GM19395 (cell line): ENCODE measurements around the gene NRP2.

Experiments used
- ATAC-seq: cut with Tn5 transposase; IDR thresholded peaks from one replicate; pipeline ENCODE4 v1.9.1; 2021; ENCODE audit warnings: mild to moderate bottlenecking, moderate library complexity; ENCODE audit not compliant: unreplicated experiment

The NRP2 gene

DNA sequence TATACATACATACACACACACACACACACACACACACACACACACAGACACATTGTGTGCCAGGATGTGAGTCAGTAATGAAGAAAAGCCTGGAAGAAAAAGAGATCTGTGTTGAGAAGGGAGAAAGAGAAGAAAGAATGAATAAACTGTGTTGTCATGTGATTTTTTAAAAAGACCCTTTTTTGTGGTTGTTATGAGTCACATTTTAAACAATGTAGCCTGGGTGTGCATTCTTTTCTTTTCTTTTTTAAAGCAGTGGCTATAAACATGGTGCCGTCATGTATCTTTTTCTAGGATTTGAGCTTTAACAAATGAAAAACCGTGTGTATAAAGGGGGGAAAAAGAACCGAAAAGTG lies 87.2 kb downstream of the NRP2 start:
- ATAC-seq, result no peak

DNA sequence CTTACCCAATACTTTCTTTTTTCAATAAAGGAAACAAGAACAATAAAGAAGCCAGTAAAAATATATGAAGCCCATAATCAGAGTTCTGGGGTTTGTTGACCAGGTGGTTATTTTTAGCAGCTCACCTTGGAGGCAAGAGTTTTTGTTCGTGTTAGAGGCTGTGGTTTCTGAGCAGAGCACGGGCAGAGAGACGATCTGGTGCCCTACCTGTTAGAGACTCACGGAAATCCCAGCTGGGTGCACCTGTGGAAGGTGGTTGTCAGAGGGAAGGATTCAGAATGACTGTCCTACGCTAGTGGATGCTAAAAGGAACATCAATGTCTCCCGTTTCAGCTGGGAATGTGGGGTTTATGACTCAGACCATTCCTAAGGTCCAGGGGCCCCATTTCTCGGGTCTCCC lies 87.6 kb downstream of the NRP2 start:
- no peak for ATAC-seq

DNA sequence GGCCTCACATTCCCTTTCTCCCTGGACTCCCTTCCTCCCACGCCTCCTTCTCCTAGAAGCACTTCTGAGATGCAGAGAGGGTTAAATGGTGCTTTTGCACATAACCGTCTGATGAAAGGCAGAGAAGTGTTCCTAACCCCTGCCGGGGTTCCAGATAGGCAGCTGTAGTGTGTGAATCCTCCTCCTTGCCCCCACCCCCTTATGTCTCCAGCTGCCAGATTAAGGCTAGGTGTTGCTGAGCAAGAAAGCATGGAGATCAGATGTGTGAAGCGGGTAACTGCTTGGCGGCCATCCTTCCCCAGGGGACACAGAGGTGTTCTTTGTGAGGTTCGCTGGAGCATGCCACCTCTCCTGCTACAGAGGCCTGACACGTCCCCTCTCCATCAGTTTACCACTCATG lies 88.3 kb downstream of the NRP2 start:
- no peak for ATAC-seq

DNA sequence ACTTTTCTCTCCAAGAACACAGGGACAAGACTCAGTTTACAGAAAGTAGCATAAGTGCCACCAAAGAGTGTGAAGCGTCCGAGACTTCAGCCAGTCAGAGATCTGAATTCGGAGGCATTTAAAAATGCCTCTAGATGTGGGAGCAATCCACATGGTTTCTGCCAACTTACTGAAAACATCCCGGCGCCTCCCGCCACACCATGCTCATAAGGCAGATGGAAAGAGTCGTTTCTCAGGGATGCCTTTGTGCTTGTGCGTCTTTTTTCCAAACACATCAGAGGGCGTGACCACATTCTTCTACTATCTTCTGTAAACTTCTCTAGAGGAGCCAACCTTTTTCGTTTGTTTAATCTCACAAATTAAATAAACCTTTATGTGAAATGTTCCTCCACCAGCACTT lies 88.7 kb downstream of the NRP2 start:
- no peak for ATAC-seq

DNA sequence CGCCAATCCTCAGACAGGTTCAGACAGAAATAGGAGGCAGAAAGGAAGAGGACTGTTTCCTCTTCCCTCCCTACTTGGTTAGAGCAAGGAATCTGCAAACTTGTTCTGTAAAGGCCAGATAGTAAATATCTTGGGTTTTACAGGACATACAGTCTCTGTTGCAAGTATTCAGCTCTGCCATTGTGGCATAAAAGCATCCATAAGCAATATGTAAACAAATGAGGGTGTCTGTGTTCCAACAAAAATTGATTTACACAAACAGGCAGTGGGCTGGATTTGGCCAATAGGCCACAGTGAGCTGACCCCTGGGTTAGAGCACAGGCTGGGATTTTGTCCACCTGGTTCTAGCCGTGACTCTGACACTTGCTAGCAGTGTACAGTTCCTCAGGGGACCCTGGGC lies 89.4 kb downstream of the NRP2 start:
- no peak for ATAC-seq

DNA sequence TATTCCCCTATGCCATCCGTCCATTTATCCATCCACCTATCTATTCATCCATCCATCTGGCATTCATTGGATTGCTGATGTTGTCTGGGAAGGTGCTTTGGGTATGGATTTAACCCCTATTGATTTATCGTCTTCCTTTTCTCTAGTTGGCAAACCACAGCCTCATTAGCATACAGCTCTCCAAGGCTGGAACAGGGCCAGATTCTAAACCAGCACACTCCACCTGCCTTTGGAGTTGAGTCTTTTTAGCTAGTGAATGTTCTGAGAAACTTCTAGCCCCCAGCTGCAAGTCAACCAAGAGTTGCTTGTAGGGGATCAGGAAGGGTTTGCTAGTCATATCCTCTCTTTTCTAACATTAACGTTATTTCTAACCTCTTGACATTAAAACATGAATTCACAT lies 90.7 kb downstream of the NRP2 start:
- no peak for ATAC-seq

DNA sequence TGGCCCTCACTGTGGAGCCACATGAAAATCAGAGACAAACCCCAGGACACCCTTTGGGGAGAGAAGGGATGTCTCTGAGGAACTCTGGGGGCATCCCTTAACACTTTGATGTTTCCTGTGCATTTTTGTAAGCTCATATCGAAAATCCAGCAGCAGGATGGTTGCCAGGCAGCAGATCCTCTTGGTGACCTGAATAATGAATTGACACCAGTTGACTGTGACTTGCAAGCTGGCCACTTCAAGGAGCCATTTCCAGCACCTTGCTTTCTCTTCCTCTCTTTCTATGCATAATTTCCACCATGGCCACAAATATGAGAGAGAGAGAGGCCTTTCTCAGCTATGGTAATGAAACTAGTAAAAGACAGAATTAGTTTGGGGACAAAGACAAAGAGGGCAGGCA lies 91.7 kb downstream of the NRP2 start:
- no peak for ATAC-seq

DNA sequence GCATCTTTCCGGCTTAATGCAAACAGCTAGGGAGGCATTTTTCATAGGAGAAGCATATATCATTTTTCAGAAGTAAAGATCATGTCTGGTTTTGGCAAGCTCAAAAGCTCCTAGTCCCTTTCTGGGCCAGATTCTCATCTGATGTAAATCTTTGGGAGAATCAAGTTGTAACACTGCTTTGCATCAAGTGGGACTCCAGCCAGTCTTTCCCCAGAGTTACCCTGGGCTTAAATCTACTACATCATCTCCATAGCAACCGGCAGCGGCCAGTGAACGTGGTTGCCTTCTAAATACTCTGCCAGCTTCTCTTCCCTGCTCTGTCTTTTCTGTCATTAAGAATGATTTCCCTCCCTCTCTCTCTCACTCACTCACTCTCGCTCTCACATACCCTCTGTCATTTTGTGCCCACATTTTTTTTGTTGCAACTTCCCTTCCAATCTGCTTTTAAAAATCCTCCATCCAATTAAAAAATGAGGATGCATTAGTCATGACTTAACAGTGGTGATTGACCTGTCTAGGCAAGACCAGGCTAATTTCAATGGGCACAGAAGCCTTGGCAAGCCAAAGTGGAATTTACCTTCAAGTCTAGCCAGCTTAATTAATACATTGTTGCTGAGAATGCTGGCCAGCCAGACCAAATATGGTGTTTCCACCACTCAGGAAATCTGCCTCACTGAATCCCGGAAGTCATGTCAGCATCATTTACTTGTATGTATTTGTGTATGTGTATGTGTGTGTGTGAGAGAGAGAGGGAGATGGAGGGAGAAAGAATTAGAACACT lies 93.0 kb downstream of the NRP2 start:
- ATAC-seq, result no peak

DNA sequence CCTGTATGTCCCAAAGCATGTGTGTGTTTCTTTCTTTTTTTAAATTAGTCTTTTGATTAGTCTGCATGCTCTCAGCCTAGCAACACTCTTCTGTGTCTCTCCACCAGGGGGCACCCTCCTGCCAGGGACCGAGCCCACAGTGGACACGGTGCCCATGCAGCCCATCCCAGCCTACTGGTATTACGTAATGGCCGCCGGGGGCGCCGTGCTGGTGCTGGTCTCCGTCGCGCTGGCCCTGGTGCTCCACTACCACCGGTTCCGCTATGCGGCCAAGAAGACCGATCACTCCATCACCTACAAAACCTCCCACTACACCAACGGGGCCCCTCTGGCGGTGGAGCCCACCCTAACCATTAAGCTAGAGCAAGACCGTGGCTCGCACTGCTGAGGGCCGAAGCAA lies 93.8 kb downstream of the NRP2 start:
- ATAC-seq, result no peak

DNA sequence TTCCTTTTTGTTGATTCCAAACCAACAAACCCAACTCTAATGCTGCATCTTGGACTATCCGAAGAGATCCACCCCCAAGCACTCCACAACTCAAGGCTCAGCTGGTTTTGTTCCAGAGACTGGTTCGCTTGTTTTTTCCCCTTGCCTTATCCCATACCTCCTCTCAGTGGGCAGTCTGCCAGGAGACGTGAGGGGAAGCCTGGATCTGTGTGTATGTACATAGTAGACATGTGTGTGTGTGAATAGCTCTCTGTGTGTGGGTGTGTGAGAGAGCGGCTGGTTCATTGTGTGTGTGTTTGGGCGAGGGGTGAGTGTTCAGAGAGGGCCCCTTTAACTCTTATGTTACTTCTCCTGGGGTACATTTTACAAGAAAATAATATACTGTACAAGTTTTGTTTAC lies 94.4 kb downstream of the NRP2 start:
- no peak for ATAC-seq

DNA sequence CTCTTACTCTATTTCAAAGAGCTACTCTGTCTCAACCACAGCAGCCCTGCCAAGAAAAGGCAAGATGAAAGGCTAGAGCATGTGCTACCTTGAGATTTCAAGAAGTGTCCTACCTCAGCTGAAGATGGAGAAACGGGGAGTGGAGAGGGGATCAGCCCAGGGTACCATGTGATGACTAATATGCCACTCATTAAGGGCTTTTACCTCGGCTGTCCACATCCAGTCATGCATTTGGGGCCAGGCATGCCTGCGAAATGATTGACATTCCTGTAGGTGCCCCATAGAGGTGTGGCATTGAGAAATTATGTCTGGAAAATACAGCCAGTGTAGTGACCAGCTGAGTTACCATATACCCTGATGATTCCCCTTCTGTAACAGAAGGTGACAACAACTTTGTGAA lies 96.1 kb downstream of the NRP2 start:
- no peak for ATAC-seq

DNA sequence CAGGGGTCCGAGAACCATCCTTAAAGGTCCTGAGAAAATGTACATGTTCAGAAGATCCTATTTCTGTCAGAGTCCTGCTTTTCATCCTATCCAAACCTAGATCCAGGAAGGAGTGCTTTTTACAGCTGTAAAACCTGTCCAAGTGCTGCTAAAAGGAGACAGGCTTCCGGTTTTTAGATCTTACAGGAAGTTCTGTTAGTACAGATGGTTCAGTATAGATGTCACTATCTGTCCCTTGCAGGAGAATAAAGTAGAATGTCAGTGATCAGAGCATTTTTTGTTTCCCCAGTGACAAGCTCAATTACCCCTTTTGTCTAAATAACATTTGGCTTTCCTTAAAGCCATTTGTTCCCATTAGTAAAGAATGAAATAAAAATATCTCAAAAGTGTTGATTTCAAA lies 98.3 kb downstream of the NRP2 start:
- no peak for ATAC-seq

DNA sequence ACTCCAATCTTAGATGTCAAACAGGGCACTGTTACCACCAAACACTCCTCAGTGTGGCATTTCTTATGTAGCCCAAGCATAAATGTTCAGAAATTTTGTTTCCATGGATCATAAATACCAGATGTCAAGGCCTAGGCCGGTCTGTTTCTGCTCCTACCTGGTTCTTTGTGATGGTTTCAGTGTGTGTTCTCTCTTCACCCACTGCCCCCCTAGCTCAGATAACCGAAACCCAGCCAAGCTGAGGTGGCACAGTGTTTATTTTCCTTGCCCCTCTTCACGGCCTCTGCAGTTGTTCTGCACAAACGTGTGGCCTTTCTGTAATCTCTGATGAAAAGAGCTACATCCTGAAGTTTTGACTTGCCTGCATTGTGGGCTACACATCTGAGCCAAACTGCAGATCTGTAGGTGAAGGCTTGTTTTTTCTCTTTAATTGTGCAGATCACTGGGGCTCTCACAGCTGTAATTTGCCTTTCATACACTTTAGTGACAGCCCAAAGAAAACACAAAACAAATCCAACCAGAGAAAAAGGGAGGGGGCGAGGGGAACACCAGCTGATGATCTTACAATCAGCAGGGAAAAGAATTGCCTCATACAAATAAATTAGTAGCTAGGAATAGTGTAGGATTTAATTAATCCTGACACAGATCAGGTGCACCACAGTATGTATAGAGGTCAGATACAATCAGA lies 99.1 kb downstream of the NRP2 start:
- no peak for ATAC-seq

DNA sequence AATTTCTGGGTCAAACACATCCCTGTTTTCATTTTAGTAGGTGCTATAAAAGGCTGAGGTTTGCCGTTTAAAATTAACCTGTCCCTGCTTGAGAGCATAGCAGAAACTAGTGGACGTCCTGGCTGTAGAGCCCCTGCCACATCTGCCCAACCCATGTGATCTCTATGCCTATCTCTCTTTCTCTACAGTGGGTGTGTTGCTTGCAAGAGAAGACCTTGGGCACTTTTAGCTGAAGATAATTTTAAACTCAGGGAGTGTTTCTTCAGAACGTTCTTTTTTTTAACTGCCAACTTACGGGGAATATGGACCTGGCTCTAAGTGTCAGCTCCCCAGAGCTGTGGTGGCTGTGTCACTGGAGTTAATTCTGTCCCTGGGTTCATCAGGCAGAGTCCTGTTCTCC lies 100.6 kb downstream of the NRP2 start:
- no peak for ATAC-seq

DNA sequence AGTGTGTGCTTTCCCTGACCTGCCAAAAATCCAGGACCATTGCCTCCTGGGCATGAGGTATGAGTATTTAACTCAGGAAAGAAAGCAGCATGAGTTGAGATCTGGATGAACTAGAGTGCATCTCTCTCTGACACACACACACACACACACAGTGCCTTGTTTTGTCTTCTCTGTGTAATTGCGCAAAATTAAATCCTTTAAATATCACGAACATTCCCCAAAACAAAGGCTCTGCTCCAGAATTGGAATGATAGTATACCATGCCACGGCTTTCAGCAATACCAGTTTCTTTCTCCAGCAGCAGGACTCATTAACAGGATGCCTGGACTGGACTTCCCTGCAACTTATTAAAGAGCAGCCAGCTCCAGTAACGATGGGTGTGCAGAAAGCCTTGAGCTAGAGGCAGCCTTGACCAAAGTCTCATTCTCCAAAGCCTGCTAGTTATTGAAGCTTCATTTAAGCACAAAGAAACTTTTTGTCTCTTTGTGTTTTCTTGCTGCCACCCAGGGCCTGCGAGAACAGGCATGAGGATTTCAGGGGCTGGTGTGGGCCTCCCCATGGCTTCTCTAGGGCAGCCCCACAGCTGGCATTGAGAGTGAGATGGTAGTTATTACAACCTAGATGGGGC lies 101.7 kb downstream of the NRP2 start:
- ATAC-seq, result no peak

DNA sequence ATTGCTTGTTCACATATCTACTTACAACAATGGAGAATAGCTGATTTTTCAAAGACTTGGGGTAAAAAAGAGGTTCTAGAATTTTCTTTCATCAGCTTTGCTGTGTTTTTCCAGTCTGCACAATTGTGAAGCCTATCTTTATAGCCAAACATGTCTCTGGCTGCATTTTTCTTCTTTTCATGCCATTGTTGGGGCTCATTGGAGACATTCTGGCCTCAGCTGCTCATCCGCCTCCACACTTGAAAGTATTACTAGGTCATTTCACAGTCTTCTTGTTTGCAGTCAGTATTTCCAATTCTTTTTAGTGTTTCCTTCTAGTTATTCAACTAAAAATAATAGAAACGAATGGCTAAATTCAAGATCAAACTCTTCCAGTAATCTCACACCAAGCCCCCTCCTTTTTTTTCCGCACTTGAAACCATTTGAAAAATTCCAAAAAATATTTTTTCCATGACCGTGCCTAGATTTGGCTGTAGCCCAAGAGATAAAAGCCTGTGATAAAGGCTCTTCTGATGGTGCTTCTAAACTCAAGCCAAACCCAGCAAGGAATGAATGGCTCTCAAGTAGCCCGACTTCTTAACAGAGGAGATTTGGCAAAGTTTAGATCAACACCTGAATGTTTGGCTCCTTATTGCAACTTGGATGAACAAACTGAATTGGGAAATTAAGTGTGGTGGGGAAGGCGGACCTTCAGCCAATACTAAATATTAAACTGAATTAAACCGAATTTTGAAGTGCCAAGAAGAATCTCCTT lies 103.4 kb downstream of the NRP2 start:
- ATAC-seq, result no peak

DNA sequence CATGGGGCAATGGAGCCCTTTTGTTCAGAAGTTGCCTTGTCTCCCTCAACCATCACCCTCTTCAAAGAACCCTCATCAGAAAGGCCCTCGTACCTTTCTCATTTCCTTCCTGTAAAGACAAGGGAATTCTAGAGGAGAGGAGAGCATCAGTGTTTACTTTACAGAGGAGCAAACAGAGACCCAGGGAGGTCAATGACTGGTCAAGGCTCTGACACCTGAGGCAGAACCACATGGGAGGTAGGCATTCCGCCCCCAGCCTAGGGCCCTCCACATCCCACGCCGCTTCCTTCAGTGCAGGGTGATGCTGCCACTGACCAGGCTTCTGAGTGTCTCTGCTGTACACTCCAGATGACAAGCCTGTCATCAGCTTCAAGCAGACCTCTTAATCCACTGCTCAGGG lies 104.7 kb downstream of the NRP2 start:
- ATAC-seq, result no peak

DNA sequence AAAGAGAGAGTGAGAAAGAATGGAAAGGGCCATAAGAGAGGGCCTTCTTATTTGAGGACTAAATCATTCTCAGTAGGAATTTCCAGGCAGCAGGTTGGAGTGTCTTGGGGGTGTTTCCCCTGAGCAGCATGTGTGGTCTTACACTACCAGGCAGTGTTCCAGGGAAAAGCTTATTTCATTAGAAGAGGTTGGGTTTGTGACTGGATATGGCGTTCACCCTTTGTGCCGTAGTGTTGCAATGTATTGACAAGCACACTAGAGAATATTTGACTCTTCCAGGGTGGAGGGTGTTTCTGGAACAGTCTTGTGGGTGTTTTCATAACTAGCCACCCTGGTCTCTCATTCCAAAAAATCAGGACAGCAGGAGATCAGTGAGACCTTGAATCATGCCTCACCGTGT lies 105.5 kb downstream of the NRP2 start:
- no peak for ATAC-seq

DNA sequence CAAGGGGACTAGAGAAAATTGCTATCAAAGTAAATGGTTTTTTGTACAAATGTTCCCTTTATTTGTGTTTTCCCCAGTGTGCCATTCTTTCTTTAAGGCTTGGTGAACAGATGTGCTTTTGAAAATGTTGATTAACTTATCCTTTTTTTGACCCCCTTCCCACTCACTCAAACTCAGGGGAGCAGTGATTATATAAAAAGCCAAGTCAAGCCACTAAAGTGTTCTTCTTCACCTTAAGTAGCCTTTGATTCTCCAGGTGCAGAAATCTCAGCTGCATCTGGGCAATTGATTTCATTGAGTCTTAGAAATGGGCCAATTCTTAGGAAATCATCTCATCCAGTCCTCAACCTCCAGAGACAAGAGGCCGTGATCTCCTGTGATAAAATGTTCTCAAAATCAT lies 107.6 kb downstream of the NRP2 start:
- ATAC-seq, result no peak

DNA sequence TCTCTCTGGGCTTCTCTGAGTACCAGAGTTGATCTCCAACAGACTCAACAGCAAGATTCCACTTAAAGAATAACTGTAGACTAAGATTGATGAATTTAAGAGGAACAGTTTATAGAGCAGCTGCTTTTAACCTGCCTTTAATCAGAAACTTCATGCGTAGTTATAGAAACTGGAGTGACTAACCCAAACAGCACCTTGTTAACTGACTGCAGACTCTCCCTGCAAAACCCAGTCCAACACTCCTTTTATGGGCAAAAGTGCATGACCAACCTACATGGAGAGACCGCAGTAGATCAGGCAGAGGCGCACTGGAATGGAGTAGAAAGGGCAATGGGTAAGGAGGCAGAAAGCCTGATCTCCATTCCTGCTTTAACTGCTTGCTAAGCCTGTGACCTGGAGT lies 110.6 kb downstream of the NRP2 start:
- ATAC-seq, result no peak

DNA sequence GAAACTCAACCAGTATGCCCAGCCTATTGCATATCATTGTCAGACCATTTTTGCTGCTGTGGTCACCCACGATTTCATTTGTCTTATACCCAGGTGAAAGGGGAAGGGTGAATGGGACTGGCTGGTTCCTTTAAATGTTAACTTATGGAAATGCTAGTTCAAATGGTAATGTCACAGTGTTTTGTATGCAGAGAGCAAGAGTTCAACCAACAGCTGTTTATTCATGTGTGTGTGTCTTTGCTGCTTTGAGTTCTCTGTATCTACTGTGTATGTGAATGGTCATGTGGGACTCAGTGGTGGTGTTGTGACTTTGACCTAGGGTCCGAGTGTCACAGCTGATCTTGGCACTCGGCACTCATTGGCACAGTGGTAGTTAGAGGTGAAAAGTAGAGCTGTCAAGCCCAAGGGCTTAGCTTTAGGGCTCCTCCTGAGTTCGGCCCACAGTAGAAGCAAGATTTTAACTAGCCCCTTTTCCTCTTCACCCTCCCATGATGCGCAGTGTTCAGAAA lies 114.6 kb downstream of the NRP2 start:
- no peak for ATAC-seq

DNA sequence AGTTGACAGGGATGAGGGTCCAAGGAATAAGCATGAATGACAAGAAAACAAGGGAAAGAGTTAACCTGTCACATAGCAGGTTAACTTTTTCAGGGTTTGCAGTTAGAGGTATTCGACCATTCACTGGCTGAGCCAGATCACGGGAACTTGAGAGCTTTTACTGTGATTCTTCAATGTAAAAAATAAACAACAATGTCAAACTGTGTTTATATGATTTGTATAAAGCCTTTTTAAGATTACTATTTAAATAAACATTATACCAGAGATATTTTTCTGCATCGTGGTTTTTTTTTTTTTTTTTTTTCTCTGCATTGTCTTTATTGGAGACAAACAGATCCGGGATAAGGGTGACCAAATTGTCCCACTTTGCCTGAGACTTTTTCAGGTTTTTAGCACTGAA lies 115.6 kb downstream of the NRP2 start:
- ATAC-seq, result no peak
